ENCODE measurements around the gene MYOF. TPM values are rescaled to one million over a fixed set of nuclear protein-coding genes. Genes with fewer than 3 reads are reported as not detected.

The MYOF gene
- polyA plus RNA-seq, 1 of the 3 experiments (the other 2 are of a cell fraction), result 103 TPM

DNA sequence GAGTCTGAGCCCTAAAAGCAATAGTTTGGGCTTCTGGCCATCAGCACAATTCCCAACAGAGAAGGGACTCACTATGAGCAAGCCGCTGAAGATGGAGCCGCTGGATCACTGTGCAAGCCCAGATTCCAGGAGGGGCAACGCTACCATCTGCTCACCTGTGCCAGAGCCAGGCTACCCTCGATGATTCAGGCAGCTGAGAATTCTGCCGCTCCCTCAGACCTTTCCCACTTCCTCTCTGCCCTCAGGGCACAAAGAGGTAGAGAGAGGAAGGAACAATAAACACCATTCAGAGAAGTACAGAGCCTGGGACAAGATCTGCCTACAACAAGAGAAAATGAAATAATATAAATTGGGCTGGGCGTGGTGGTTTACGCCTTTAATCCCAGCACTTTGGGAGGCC is 98.1 kb downstream of the MYOF start:
- TF ChIP-seq, protein P1, sequence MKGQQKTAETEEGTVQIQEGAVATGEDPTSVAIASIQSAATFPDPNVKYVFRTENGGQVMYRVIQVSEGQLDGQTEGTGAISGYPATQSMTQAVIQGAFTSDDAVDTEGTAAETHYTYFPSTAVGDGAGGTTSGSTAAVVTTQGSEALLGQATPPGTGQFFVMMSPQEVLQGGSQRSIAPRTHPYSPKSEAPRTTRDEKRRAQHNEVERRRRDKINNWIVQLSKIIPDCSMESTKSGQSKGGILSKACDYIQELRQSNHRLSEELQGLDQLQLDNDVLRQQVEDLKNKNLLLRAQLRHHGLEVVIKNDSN (IDR thresholded peaks at IDR 0.05; ENCODE audit: borderline replicate concordance, low read depth), result no peak
- TF ChIP-seq, protein P2, sequence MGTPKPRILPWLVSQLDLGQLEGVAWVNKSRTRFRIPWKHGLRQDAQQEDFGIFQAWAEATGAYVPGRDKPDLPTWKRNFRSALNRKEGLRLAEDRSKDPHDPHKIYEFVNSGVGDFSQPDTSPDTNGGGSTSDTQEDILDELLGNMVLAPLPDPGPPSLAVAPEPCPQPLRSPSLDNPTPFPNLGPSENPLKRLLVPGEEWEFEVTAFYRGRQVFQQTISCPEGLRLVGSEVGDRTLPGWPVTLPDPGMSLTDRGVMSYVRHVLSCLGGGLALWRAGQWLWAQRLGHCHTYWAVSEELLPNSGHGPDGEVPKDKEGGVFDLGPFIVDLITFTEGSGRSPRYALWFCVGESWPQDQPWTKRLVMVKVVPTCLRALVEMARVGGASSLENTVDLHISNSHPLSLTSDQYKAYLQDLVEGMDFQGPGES (IDR thresholded peaks at IDR 0.05; ENCODE audit: low read depth, low read length), result no peak
- TF ChIP-seq SMC3 (IDR thresholded peaks at IDR 0.05; ENCODE audit: low read depth, low read length), result no peak
- no peak for TF ChIP-seq GATA2 (CRISPR knock-in tag; IDR thresholded peaks at IDR 0.05)
- POLR2A ChIA-PET, result no interaction called here
- WGBS (ENCODE audit: low lambda C conversion rate), result 65% methylated on average over 5 of the region's 7 CpGs
- H3K4me1 ChIP-seq (ENCODE audit: control insufficient read depth in 1 of 2, insufficient read depth in 2 of 2, low read depth in 1 of 2, low read length in 1 of 2), result peaks cover 0 to 43% of the 10 kb centered on the region in 2 experiments; a peak in 3 of 4 replicates
- no peaks in the 10 kb centered on the region for H3K27me3 ChIP-seq (ENCODE audit: insufficient read depth)
- no peaks in the 10 kb centered on the region for H3K9me3 ChIP-seq
- no peak overlapping the region for H2AFZ ChIP-seq (ENCODE audit: low read depth)
- peak overlapping the region; percentile 63 to 96; a peak in 3 of 4 replicates for H3K27ac ChIP-seq (ENCODE audit: low read depth in 2 of 2, low read length in 1 of 2)
- CTCF ChIA-PET, result interaction anchor here (0.7 to 14.1 kb wide), 4 partner anchors 12 to 128 kb away, joined by 3 to 515 read pairs (median 4); partner anchors contain the start of gene MYOF
- peaks cover 12% of the 10 kb centered on the region for H3K79me2 ChIP-seq (ENCODE audit: insufficient read depth)
- H3K4me2 ChIP-seq, result peak overlapping the region; percentile 72
- peak overlapping the region; percentile 52 for H3K9ac ChIP-seq
- H3K9me2 ChIP-seq, result no peaks in the 10 kb centered on the region
- DNase-seq, result no peak
- no peaks in the 10 kb centered on the region for H4K20me1 ChIP-seq (ENCODE audit: insufficient read depth)
- H3F3A ChIP-seq (replicated peaks; ENCODE audit: insufficient read depth), result peaks cover 58% of the 10 kb centered on the region
- H3K4me3 ChIP-seq (ENCODE audit: low read depth in 2 of 2, low read length in 1 of 2), result no peak overlapping the region
- peaks cover 25 to 42% of the 10 kb centered on the region in 2 experiments for H3K36me3 ChIP-seq (replicated peaks in 1 of 2; ENCODE audit: control insufficient read depth in 1 of 2, insufficient read depth in 2 of 2, low read length in 1 of 2)

GRCh38 chr10:93383562-93383981 is 98.6 kb downstream of the MYOF start:
- no peaks in the 10 kb centered on the region for H4K20me1 ChIP-seq (ENCODE audit: insufficient read depth)
- DNase-seq, result no peak
- H3K4me3 ChIP-seq (ENCODE audit: low read depth in 2 of 2, low read length in 1 of 2), result no peak overlapping the region
- H3K9me3 ChIP-seq, result no peaks in the 10 kb centered on the region
- 20% methylated on average over 6 of the region's 6 CpGs for WGBS (ENCODE audit: low lambda C conversion rate)
- ChIA-PET POLR2A (no interaction called here), CTCF (interaction anchor here (0.7 to 14.1 kb wide), 6 partner anchors 12 to 128 kb away, joined by 3 to 515 read pairs (median 3); partner anchors contain the start of gene MYOF)
- peak overlapping the region; percentile 72 for H3K4me2 ChIP-seq
- H3K27me3 ChIP-seq (ENCODE audit: insufficient read depth), result no peaks in the 10 kb centered on the region
- H3K27ac ChIP-seq (ENCODE audit: low read depth in 2 of 2, low read length in 1 of 2), result peak overlapping the region; percentile 63 to 96; a peak in 3 of 4 replicates
- peaks cover 56% of the 10 kb centered on the region for H3F3A ChIP-seq (replicated peaks; ENCODE audit: insufficient read depth)
- peak overlapping the region; percentile 52 for H3K9ac ChIP-seq
- H3K79me2 ChIP-seq (ENCODE audit: insufficient read depth), result peaks cover 15% of the 10 kb centered on the region
- no peak overlapping the region for H2AFZ ChIP-seq (ENCODE audit: low read depth)
- H3K36me3 ChIP-seq (replicated peaks in 1 of 2; ENCODE audit: control insufficient read depth in 1 of 2, insufficient read depth in 2 of 2, low read length in 1 of 2), result peaks cover 21 to 45% of the 10 kb centered on the region in 2 experiments
- H3K9me2 ChIP-seq, result no peaks in the 10 kb centered on the region
- H3K4me1 ChIP-seq (ENCODE audit: control insufficient read depth in 1 of 2, insufficient read depth in 2 of 2, low read depth in 1 of 2, low read length in 1 of 2), result peaks cover 0 to 46% of the 10 kb centered on the region in 2 experiments; a peak in 3 of 4 replicates
- peak; percentile 42; the same call in 1 of the 2 replicates for TF ChIP-seq POLR2AphosphoS5 (IDR thresholded peaks at IDR 0.05; ENCODE audit: low read depth, low read length)
- TF ChIP-seq, protein P2 (IDR thresholded peaks at IDR 0.05; ENCODE audit: low read depth, low read length), result no peak
- TF ChIP-seq RXRA (IDR thresholded peaks at IDR 0.05; ENCODE audit: borderline replicate concordance, low read depth), result peak; percentile 69; the same call in 1 of the 2 replicates
- peak; percentile 87 for TF ChIP-seq TCF12 (IDR thresholded peaks at IDR 0.05)
- TF ChIP-seq TEAD4 (IDR thresholded peaks at IDR 0.05; ENCODE audit: borderline replicate concordance, insufficient read depth), result peak; percentile 73; the same call in 1 of the 2 replicates
- no peak for TF ChIP-seq FOXJ3 (CRISPR knock-in tag; IDR thresholded peaks at IDR 0.05)
- TF ChIP-seq, protein P3, sequence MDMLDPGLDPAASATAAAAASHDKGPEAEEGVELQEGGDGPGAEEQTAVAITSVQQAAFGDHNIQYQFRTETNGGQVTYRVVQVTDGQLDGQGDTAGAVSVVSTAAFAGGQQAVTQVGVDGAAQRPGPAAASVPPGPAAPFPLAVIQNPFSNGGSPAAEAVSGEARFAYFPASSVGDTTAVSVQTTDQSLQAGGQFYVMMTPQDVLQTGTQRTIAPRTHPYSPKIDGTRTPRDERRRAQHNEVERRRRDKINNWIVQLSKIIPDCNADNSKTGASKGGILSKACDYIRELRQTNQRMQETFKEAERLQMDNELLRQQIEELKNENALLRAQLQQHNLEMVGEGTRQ (IDR thresholded peaks at IDR 0.05; ENCODE audit: borderline replicate concordance, low read depth, low read length), result no peak
- peak; percentile 83 for TF ChIP-seq FOSL2 (IDR thresholded peaks at IDR 0.05; ENCODE audit: borderline replicate concordance, low read depth)
- TF ChIP-seq FOXM1 (IDR thresholded peaks at IDR 0.05; ENCODE audit: low read depth), result no peak
- no peak for TF ChIP-seq CHD2 (IDR thresholded peaks at IDR 0.05; ENCODE audit: low read length, partially characterized antibody)
- no peak; the same call in 1 of the 2 replicates for TF ChIP-seq ELF1 (IDR thresholded peaks at IDR 0.05)
- TF ChIP-seq SIN3A (IDR thresholded peaks at IDR 0.05; ENCODE audit: borderline replicate concordance, low read depth, low read length), result no peak
- TF ChIP-seq RCOR1 (IDR thresholded peaks at IDR 0.05; ENCODE audit: low read length), result no peak
- TF ChIP-seq GABPA (IDR thresholded peaks at IDR 0.05; ENCODE audit: low read depth), result no peak
- TF ChIP-seq YY1 (IDR thresholded peaks at IDR 0.05; ENCODE audit: low read depth), result no peak; the same call in 1 of the 2 replicates
- peak in 1 of 2 experiments; percentile 52; a peak in 1 of 4 replicates for TF ChIP-seq EP300 (IDR thresholded peaks at IDR 0.05; ENCODE audit: borderline replicate concordance in 1 of 2, low read depth in 1 of 2, low read length in 1 of 2)
- no peak for TF ChIP-seq NRF1 (IDR thresholded peaks at IDR 0.05; ENCODE audit: low read depth, low read length)
- TF ChIP-seq EZH2phosphoT487 (IDR thresholded peaks at IDR 0.05; ENCODE audit: borderline replicate concordance, low read depth), result no peak
- no peak for TF ChIP-seq RFX5 (IDR thresholded peaks at IDR 0.05; ENCODE audit: low read length)
- no peak for TF ChIP-seq GATA2 (CRISPR knock-in tag; IDR thresholded peaks at IDR 0.05)

All from SK-N-SH (cell line).